Measurements from ENCODE around the gene CCDC149.
A peak's percentile ranks its signal among the peaks of the same experiment; 100 is the strongest.

Gene CCDC149

GRCh38 chr4:24772061-24772705, 140.7 kb downstream of the CCDC149 start:
- DNase-seq, result no peak

- DNase-seq, result no peak
Measured at GRCh38 chr4:24771241-24771640, 141.6 kb downstream of the CCDC149 start.

- DNase-seq, result no peak
Measured at GRCh38 chr4:24770667-24771066, 142.2 kb downstream of the CCDC149 start.

GRCh38 chr4:24770032-24770584, 142.7 kb downstream of the CCDC149 start:
- peak; percentile 75 for DNase-seq

- no peak for DNase-seq
Measured at GRCh38 chr4:24769571-24769970, 143.3 kb downstream of the CCDC149 start.

- no peak for DNase-seq
Measured at GRCh38 chr4:24768604-24769003, 144.2 kb downstream of the CCDC149 start.

- no peak for DNase-seq
Measured at GRCh38 chr4:24768006-24768405, 144.8 kb downstream of the CCDC149 start.

- no peak for DNase-seq
Measured at GRCh38 chr4:24765376-24765988, 147.4 kb downstream of the CCDC149 start.

GRCh38 chr4:24764345-24764744, 148.5 kb downstream of the CCDC149 start:
- DNase-seq, result no peak

- DNase-seq, result peak; percentile 80
Measured at GRCh38 chr4:24763631-24764297, 149.1 kb downstream of the CCDC149 start.
